H9 (cell line): ENCODE measurements around the gene CCSER1. TPM values are rescaled to one million over a fixed set of nuclear protein-coding genes. Genes with fewer than 3 reads are reported as not detected.
A peak's percentile ranks its signal among the peaks of the same experiment; 100 is the strongest.

Experiments used
- DNase-seq: peaks from one replicate; pipeline ENCODE4 v3.0.0-alpha.2; 2017
- H2AFZ ChIP-seq: one replicate; pipeline ENCODE4 v1.6.1; 2013; ENCODE audit warnings: mild to moderate bottlenecking, low read length, control low read depth, moderate library complexity
- H2AK5ac ChIP-seq: 2 replicates; pipeline ENCODE4 v1.6.1; 2013; ENCODE audit warnings: low read length, control low read depth, mixed read lengths; ENCODE audit not compliant: insufficient read length
- H2BK120ac ChIP-seq: one replicate; pipeline ENCODE4 v1.6.1; 2013; ENCODE audit warnings: low read depth, mild to moderate bottlenecking, low read length, control low read depth, inconsistent platforms; ENCODE audit not compliant: poor library complexity, severe bottlenecking
- H2BK12ac ChIP-seq: 2 replicates; pipeline ENCODE4 v1.6.1; 2013; ENCODE audit warnings: low read length, control low read depth, mixed read lengths, low read depth; ENCODE audit not compliant: insufficient read length
- H2BK15ac ChIP-seq: 2 replicates; pipeline ENCODE4 v1.6.1; 2013; ENCODE audit warnings: low read depth, low read length, control low read depth
- H2BK20ac ChIP-seq: one replicate; pipeline ENCODE4 v1.6.1; 2013; ENCODE audit warnings: low read depth, mild to moderate bottlenecking, low read length, control low read depth, inconsistent platforms; ENCODE audit not compliant: poor library complexity, severe bottlenecking
- H2BK5ac ChIP-seq: 2 replicates; pipeline ENCODE4 v1.6.1; 2013; ENCODE audit warnings: low read length, control low read depth, mixed read lengths; ENCODE audit not compliant: insufficient read length
- H3K14ac ChIP-seq: 2 replicates; pipeline ENCODE4 v1.6.1; 2013; ENCODE audit warnings: low read length, control low read depth; ENCODE audit not compliant: insufficient read depth
- H3K18ac ChIP-seq: 2 replicates; pipeline ENCODE4 v1.6.1; 2013; ENCODE audit warnings: low read depth, mild to moderate bottlenecking, mixed read lengths, low read length, control low read depth; ENCODE audit not compliant: insufficient read length
- H3K23ac ChIP-seq: 2 replicates; pipeline ENCODE4 v1.6.1; 2013; ENCODE audit warnings: low read length, control low read depth, mixed read lengths, low read depth; ENCODE audit not compliant: insufficient read length
- H3K23me2 ChIP-seq: 2 replicates; pipeline ENCODE4 v1.6.1; 2013; ENCODE audit warnings: low read depth, mild to moderate bottlenecking, mixed read lengths, low read length, control low read depth; ENCODE audit not compliant: insufficient read length, poor library complexity, severe bottlenecking
- H3K27ac ChIP-seq: 2 replicates; pipeline ENCODE4 v1.5.1; 2013; ENCODE audit warnings: low read length, control low read depth, mixed read lengths, low read depth; ENCODE audit not compliant: insufficient read length
- H3K27me3 ChIP-seq: 2 replicates; pipeline ENCODE4 v1.6.1; 2013; ENCODE audit warnings: low read length, control low read depth, inconsistent platforms; ENCODE audit not compliant: insufficient read depth
- H3K4ac ChIP-seq: 2 replicates; pipeline ENCODE4 v1.6.1; 2013; ENCODE audit warnings: low read depth, mild to moderate bottlenecking, control low read depth, inconsistent platforms, low read length, moderate library complexity
- H3K4me1 ChIP-seq: 2 replicates; pipeline ENCODE4 v1.6.1; 2013; ENCODE audit warnings: low read length, control low read depth, inconsistent platforms; ENCODE audit not compliant: insufficient read depth
- H3K4me2 ChIP-seq: 2 replicates; pipeline ENCODE4 v1.6.1; 2013; ENCODE audit warnings: low read length, control low read depth, mixed read lengths; ENCODE audit not compliant: insufficient read length, insufficient read depth
- H3K56ac ChIP-seq: 2 replicates; pipeline ENCODE4 v1.6.1; 2013; ENCODE audit warnings: low read depth, mild to moderate bottlenecking, mixed read lengths, low read length, control low read depth; ENCODE audit not compliant: insufficient read length
- H3K79me1 ChIP-seq: 2 replicates; pipeline ENCODE4 v1.6.1; 2013; ENCODE audit warnings: low read depth, mild to moderate bottlenecking, moderate library complexity, low read length, control low read depth, inconsistent platforms; ENCODE audit not compliant: insufficient read depth, poor library complexity, severe bottlenecking
- H3K79me2 ChIP-seq: 2 replicates; pipeline ENCODE4 v1.6.1; 2013; ENCODE audit warnings: low read length, control low read depth, inconsistent platforms; ENCODE audit not compliant: insufficient read depth
- H3K9ac ChIP-seq: 2 replicates; pipeline ENCODE4 v1.6.1; 2013; ENCODE audit warnings: low read length, control low read depth, mixed read lengths; ENCODE audit not compliant: insufficient read length; ENCODE audit errors: extremely low read depth
- H3K9me3 ChIP-seq: one replicate; pipeline ENCODE4 v1.6.1; 2013; ENCODE audit warnings: low read depth, low read length, inconsistent platforms; ENCODE audit not compliant: control insufficient read depth
- H3T11ph ChIP-seq: one replicate; pipeline ENCODE4 v1.6.1; 2013; ENCODE audit warnings: mild to moderate bottlenecking, low read length, control low read depth, inconsistent platforms
- H4K20me1 ChIP-seq: one replicate; pipeline ENCODE4 v1.6.1; 2013; ENCODE audit not compliant: control insufficient read depth, insufficient read length, insufficient read depth
- H4K5ac ChIP-seq: 2 replicates; pipeline ENCODE4 v1.6.1; 2013; ENCODE audit warnings: low read depth, mild to moderate bottlenecking, mixed read lengths, low read length, control low read depth; ENCODE audit not compliant: insufficient read length
- H4K8ac ChIP-seq: replicated peaks from 2 replicates; pipeline ENCODE4 v1.6.1; 2013; ENCODE audit warnings: low read length, control low read depth, mixed read lengths, low read depth; ENCODE audit not compliant: insufficient read length
- H4K91ac ChIP-seq: 2 replicates; pipeline ENCODE4 v1.6.1; 2013; ENCODE audit warnings: low read depth, mild to moderate bottlenecking, moderate library complexity, mixed read lengths, low read length, control low read depth; ENCODE audit not compliant: insufficient read length
- H3K27ac Mint-ChIP-seq, 3 experiments: 2 replicates in 2 of 3; 3 replicates in 1 of 3; pipeline ENCODE4 v1.8.0; 2020 to 2021; ENCODE audit warnings: mixed read lengths in 3 of 3, mild to moderate bottlenecking in 1 of 3, moderate library complexity in 1 of 3
- H3K27me3 Mint-ChIP-seq: 2 replicates; pipeline ENCODE4 v1.8.0; 2021; ENCODE audit warnings: low read depth, mild to moderate bottlenecking, moderate library complexity, mixed read lengths
- H3K36me3 Mint-ChIP-seq, 3 experiments: 2 replicates in 2 of 3; 3 replicates in 1 of 3; pipeline ENCODE4 v1.8.0; 2020 to 2021; ENCODE audit warnings: low read depth in 3 of 3, mixed read lengths in 3 of 3; ENCODE audit not compliant: insufficient read depth in 1 of 3
- H3K4me1 Mint-ChIP-seq, 2 experiments: 2 replicates each; pipeline ENCODE4 v1.8.0; 2020; ENCODE audit warnings: mixed read lengths in 2 of 2
- H3K4me3 Mint-ChIP-seq, 2 experiments: 2 replicates in 1 of 2; 3 replicates in 1 of 2; pipeline ENCODE4 v1.8.0; 2020 to 2021; ENCODE audit warnings: mild to moderate bottlenecking in 2 of 2, mixed read lengths in 2 of 2, moderate library complexity in 1 of 2
- H3K9me3 Mint-ChIP-seq, 2 experiments: 2 replicates in 1 of 2; 3 replicates in 1 of 2; pipeline ENCODE4 v1.8.0; 2020; ENCODE audit warnings: mild to moderate bottlenecking in 2 of 2, mixed read lengths in 2 of 2, moderate library complexity in 1 of 2
- WGBS: extraction: QIAGEN DNeasy Blood & Tissue Kit; methylation state at CpG from one replicate; pipeline ENCODE4 v1.1.7; 2013; ENCODE audit warnings: missing lambda C conversion rate, low lambda C conversion rate, mixed read lengths; ENCODE audit not compliant: insufficient read length; ENCODE audit errors: extremely low coverage; 5-methylcytosine and 5-hydroxymethylcytosine counted together
- total RNA-seq: library from RNA; stranded (reverse); gene quantifications from 2 replicates; pipeline ENCODE4 v1.2.1, GENCODE V29; 2021
- TF ChIP-seq, protein P1 (sequence below): fragments of 200-600 bp; sonication (generic); conservative IDR thresholded peaks from 3 replicates; pipeline ENCODE4 v1.8.0; 2021; ENCODE audit warnings: antibody characterized with exemption, mild to moderate bottlenecking

CCSER1 gene
- total RNA-seq, 1 experiment from 2014 or later: 0.37 TPM

DNA sequence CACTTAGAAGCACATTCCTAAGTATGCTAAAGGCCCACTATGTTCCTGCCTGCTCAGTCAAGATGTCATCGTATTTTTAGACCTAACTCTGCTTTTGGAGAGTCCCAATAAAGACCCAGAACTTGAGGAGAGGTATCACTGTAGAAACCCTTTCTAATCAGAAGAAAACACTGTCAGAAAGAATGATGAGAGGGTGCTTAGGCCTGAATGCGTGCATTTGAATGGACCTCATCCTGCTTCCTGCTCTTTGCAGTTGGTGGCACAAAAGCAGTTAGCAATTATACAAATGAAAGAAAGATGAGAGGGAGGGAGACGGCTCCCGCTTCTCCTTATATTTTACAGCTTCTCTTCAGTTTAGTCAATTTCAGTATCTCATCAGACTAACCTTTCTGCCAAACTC, 987.2 kb downstream of the CCSER1 start:
- Histone ChIP-seq H3K18ac (no peak overlapping the region), H3K4me1 (no peaks in the 10 kb centered on the region), H3K27me3 (no peaks in the 10 kb centered on the region), H3K4ac (no peak overlapping the region), H2BK5ac (no peak overlapping the region), H3K79me2 (no peaks in the 10 kb centered on the region), H2BK20ac (no peak overlapping the region), H3K9ac (no peak overlapping the region), H3K4me2 (peak overlapping the region; percentile 51), H3K79me1 (no peaks in the 10 kb centered on the region), H3K23me2 (no peaks in the 10 kb centered on the region), H2BK15ac (no peak overlapping the region), H3K27ac (peak overlapping the region; percentile 52), H2BK120ac (no peak overlapping the region), H2AFZ (no peak overlapping the region), H2AK5ac (no peak overlapping the region), H3T11ph (no peak overlapping the region), H4K5ac (no peak overlapping the region), H3K14ac (no peak overlapping the region), H4K8ac (no peak overlapping the region), H4K20me1 (no peaks in the 10 kb centered on the region), H3K9me3 (no peaks in the 10 kb centered on the region), H4K91ac (no peak overlapping the region), H3K23ac (no peak overlapping the region), H3K56ac (no peak overlapping the region), H2BK12ac (no peak overlapping the region)
- Mint-ChIP-seq H3K4me3 (no peak overlapping the region), H3K9me3 (peaks cover 6 to 7% of the 10 kb centered on the region in 2 experiments), H3K27ac (peak overlapping the region in 1 of 3 experiments; percentile 57; a peak in 2 of 7 replicates), H3K27me3 (no peaks in the 10 kb centered on the region), H3K4me1 (peaks cover 6 to 8% of the 10 kb centered on the region in 2 experiments; a peak in 3 of 4 replicates), H3K36me3 (peaks cover 2 to 13% (median 9%) of the 10 kb centered on the region in 3 experiments; a peak in 6 of 7 replicates)
- peak; percentile 34 for DNase-seq
- no CpG with 5 or more reads among the region's 4 CpGs for WGBS
- TF ChIP-seq, protein P1, sequence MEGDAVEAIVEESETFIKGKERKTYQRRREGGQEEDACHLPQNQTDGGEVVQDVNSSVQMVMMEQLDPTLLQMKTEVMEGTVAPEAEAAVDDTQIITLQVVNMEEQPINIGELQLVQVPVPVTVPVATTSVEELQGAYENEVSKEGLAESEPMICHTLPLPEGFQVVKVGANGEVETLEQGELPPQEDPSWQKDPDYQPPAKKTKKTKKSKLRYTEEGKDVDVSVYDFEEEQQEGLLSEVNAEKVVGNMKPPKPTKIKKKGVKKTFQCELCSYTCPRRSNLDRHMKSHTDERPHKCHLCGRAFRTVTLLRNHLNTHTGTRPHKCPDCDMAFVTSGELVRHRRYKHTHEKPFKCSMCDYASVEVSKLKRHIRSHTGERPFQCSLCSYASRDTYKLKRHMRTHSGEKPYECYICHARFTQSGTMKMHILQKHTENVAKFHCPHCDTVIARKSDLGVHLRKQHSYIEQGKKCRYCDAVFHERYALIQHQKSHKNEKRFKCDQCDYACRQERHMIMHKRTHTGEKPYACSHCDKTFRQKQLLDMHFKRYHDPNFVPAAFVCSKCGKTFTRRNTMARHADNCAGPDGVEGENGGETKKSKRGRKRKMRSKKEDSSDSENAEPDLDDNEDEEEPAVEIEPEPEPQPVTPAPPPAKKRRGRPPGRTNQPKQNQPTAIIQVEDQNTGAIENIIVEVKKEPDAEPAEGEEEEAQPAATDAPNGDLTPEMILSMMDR: no peak
